CD4-positive, alpha-beta T cell treated with Interleukin-17A for 1 hour (primary cell): ENCODE measurements around the gene CRTC3.
"Not testable (repeated sequence)": the region's sequence is repeated elsewhere in the genome, so short reads cannot be mapped to it uniquely, and the experiment has no call there.

Experiments
- DNase-seq: peaks from one replicate; pipeline ENCODE4 v3.0.0-alpha.2; 2020

Gene CRTC3

DNA sequence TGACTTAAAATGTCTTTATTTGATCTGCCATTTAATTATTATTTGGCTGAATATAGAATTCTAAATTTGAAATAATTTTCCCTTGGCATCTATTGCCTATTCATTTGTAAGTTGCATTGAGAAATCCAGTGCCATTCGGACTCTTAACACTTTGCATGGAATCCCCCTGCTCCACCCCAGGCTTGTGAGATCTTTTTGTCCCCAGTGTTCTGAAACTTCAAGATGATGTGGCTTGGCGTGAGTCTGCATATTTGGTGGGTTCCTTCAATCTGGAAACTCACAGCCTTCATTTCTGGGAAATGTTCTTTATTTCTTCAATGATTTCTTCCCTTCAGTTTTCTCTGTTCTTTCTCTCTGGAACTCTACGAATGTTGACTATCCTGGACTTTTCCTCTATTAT is 103.6 kb downstream of the CRTC3 start:
- DNase-seq = no peak

- DNase-seq = not testable (repeated sequence)
Observed at GRCh38 chr15:90636993-90637392, 107.3 kb downstream of the CRTC3 start.

DNA sequence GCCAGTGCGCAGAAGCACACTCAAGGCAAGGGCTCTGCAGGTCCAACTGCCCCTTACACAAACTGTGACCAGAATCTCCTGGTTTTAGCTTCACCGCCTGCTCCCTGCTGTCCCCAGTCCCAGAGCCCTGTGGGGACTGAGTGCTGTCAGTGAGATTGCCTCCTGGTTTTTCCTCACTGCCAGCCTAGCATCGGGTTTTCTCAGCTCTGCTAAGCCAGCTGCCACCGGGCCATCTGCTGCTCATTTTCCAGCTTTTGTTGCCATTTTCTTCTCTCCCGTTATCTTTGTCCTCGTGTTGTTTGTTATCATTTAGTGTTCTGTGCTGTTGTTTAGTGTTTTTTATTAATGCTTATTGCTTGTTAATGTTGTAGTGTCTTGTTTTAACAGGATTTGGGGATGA is 108.0 kb downstream of the CRTC3 start:
- no peak for DNase-seq

- DNase-seq = no peak
Observed at GRCh38 chr15:90638201-90638691, 108.5 kb downstream of the CRTC3 start.

GRCh38 chr15:90638963-90639362 is 109.2 kb downstream of the CRTC3 start:
- DNase-seq = no peak

DNA sequence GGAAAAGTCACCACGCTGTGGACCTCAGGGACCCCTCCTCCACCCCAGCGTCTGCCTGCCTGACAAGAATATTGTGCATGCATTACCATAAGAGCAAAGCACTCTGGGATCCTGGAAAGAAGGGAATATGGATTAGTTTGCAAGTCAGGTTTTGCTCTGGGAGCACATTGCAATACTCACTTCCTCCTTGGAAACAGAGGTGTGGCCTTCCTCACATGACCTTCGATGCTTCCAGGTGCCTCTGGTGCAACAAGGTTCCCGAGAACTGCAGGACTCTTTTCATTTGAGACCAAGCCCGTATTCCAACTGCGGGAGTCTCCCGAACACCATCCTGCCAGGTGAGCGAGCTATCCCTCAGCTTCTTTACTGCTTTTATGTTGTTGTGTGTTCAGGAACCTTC is 111.1 kb downstream of the CRTC3 start:
- no peak for DNase-seq

DNA sequence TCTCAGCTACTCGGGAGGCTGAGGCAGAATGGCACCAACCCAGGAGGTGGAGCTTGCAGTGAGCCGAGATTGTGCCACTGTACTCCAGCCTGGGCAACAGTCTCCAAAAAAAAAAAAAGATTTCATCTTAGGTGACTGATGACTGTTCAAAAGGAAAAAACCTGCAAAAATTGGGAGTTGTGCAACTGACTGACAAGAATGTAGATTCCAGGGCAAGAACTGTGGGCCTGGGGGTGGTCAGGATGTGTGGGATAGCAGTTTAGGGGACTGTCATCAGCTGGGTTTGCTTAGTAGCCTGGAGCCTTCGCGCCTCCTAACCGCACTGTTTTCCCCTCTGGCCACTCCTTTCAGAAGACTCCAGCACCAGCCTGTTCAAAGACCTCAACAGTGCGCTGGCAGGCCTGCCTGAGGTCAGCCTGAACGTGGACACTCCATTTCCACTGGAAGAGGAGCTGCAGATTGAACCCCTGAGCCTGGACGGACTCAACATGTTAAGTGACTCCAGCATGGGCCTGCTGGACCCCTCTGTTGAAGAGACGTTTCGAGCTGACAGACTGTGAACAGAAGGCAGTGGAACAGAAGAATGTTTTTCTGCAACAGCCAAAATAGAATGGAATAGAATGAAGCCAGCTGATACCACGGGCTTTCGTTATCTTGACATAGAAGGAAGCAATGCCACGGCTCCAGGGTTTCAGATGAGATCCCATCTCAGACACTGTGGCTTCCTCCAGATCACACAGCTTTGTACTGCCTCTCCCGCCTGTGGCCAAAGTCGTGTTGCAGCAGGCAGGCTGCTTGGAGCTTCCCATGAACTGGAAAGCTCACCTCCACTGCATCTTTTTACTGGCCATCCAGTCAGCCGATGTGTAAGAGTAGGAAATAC is 112.1 kb downstream of the CRTC3 start:
- no peak for DNase-seq

GRCh38 chr15:90642464-90643300 is 113.0 kb downstream of the CRTC3 start:
- no peak for DNase-seq

GRCh38 chr15:90643301-90643632 is 113.5 kb downstream of the CRTC3 start:
- no peak for DNase-seq

- DNase-seq = no peak
Observed at GRCh38 chr15:90644526-90644925, 114.8 kb downstream of the CRTC3 start.

- no peak for DNase-seq
Observed at GRCh38 chr15:90644952-90645725, 115.4 kb downstream of the CRTC3 start.

DNA sequence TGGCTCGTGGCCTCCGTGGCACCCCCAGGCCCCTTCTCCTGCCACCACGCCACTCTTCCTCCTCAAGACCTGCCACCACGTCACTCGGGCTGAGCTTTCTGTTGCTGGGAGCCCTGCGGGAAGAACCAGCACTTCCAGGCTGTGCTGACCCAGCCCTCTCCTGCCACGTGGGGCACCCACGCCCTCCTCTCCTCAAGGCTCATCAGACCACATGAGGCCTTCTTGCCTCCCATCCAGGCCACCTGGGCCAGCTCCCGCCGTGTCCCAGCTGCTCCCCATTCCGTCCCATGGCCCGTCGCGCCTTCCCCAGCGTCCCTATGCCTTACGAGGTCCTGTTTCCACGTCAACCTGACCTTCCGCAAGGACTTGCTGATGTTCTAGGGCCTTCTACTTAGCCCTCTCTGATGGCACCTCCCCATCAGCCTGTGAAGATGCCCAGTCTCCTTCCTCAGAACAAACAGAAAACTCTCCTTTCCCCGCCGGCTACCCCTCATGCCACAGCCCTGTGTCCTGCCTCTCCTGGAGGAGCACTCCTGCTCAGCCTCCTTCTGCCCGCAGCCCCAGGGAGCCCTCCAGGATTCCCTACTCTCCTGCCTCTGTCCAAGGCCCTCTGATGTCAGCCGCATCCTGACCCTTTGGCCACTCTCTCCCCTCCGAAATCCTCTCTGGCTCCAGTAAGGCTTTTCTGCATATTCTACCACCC is 116.3 kb downstream of the CRTC3 start:
- no peak for DNase-seq

DNA sequence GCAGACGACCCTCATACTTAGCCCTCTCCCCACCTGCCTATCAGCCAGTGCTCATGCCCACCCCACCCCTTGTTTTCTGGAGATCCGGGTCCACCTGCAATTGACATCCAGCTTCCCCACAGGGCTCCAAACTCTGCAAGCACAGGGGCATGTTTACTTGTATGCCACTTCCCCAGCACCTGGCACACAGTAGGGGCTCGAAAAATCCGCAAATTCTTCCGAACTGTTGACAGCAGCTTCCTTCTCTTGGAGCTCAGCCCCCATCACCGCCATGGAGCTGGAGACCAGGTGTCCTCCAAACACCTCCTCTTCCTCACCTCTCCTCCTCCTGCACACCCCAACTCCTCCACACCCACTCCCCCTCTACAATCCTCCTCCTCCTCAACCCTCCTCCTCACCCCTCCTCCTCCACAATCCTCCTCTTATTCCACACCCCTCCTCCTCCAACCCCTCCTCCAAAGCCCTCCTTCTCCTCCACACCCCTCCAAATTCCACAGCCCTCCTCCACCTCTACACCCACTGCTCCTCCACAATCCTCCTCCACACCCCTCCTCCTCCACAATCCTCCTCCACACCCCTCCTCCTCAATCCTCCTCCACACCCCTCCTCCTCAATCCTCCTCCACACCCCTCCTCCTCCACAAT is 117.1 kb downstream of the CRTC3 start:
- DNase-seq = no peak

GRCh38 chr15:90647326-90647725 is 117.6 kb downstream of the CRTC3 start:
- DNase-seq = no peak

GRCh38 chr15:90648137-90649070 is 118.7 kb downstream of the CRTC3 start:
- peak; percentile 78 for DNase-seq

GRCh38 chr15:90650117-90650955 is 120.6 kb downstream of the CRTC3 start:
- no peak for DNase-seq

DNA sequence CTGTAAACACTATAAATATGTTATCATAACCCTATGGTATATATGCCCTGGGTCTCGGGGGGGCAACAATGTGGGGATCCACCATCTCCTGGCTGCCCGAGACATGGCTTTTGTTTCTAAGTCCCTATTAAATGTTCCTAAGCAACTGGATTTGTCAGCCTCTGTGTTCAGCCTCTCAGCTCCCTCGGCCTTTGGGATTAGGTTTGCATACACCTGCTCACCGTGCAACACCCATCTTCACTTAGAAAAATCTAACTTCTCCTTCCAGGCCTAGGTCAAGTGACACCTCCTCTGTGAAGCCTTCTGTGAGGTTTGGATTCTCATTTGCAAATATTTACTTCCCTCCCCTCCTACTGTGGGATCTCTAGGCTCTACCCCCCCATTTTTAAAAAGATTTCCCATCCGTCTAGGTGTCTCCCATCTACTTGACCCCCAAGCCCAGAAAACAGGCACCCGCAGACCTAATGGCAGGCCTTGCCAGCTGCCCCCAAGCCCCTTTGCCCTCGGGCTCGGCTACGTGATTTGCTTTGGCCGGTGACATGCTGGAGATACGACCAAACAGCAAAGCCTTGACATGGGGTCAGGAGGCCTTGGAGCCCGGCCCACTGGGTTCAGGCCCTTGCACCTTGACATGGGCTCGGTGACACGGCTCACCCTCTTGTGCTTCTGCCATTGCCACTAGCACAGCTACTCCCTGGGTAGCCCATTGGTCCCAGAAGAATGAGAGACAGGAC is 121.4 kb downstream of the CRTC3 start:
- no peak for DNase-seq

DNA sequence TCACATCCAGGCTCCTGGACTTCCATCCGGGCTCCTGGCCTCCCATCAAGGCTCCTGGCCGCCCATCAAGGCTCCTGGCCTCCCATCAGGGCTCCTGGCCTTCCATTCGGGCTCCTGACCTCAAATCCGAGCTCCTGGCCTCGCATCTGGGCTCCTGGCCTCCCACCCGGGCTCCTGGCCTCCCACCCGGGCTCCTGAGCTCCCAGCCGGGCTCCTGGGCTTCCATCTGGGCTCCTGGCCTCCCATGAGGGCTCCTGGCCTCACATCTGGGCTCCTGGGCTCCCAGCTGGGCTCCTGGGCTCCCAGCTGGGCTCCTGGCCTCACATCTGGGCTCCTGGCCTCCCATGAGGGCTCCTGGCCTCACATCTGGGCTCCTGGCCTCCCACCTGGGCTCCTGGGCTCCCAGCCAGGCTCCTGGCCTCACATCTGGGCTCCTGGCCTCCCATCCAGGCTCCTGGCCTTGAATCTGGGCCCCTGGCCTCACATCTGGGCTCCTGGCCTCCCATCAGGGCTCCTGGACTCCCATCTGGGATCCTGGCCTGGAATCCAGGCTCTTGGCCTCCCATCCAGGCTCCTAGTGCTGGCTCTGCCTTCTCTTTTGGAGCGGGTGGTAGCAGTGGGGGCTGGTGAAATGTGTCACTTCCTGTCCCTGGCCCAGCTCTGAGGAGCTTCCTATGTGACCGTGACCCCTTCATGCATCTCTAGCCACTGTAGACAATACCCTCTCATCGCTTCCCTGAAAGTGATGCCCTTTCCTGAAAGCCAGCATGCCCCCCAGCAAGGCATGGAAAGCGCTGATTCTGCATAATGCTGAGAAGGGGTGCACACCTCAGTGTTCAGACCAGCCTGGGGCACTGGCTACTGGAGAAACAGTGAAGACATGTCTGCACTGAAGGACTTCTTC is 124.8 kb downstream of the CRTC3 start:
- no peak for DNase-seq
